DOHH2 (cell line): ENCODE measurements around the gene ZFYVE26.

Source experiments
- H3F3A ChIP-seq: fragments of 200-600 bp; sonication (generic), shearing (Covaris generic); 2 replicates; pipeline ENCODE4 v1.6.0; 2016; ENCODE audit warnings: antibody characterized with exemption, mild to moderate bottlenecking; ENCODE audit not compliant: control insufficient read depth, insufficient read depth
- H3K27ac ChIP-seq: fragments of 200-600 bp; sonication (generic); 2 replicates; pipeline ENCODE4 v1.5.1; 2014; ENCODE audit warnings: low read depth, mild to moderate bottlenecking, low read length, moderate library complexity
- H3K27me3 ChIP-seq: fragments of 200-600 bp; sonication (generic); 2 replicates; pipeline ENCODE4 v1.6.1; 2014; ENCODE audit warnings: mild to moderate bottlenecking, low read length, mixed read lengths; ENCODE audit not compliant: control insufficient read depth
- H3K36me3 ChIP-seq: fragments of 200-600 bp; sonication (generic); 2 replicates; pipeline ENCODE4 v1.6.1; 2014; ENCODE audit warnings: mild to moderate bottlenecking, low read length, moderate library complexity, mixed read lengths; ENCODE audit not compliant: control insufficient read depth
- H3K4me1 ChIP-seq: fragments of 200-600 bp; sonication (generic); 2 replicates; pipeline ENCODE4 v1.6.1; 2014; ENCODE audit warnings: mild to moderate bottlenecking, low read length, mixed read lengths; ENCODE audit not compliant: control insufficient read depth
- H3K4me2 ChIP-seq: fragments of 200-600 bp; sonication (generic); 2 replicates; pipeline ENCODE4 v1.6.0; 2014; ENCODE audit warnings: mild to moderate bottlenecking, low read length, moderate library complexity
- H3K4me3 ChIP-seq: fragments of 200-600 bp; sonication (generic); 2 replicates; pipeline ENCODE4 v1.5.1; 2014; ENCODE audit warnings: mild to moderate bottlenecking, low read length, mixed read lengths
- H3K79me2 ChIP-seq: fragments of 200-600 bp; sonication (generic); 2 replicates; pipeline ENCODE4 v1.6.1; 2014; ENCODE audit warnings: mild to moderate bottlenecking, low read length, mixed read lengths; ENCODE audit not compliant: control insufficient read depth
- H3K9me2 ChIP-seq: fragments of 200-600 bp; sonication (generic); replicated peaks from 2 replicates; pipeline ENCODE4 v1.6.1; 2014; ENCODE audit warnings: mild to moderate bottlenecking, low read length, mixed read lengths; ENCODE audit not compliant: control insufficient read depth
- H3K9me3 ChIP-seq: fragments of 200-600 bp; sonication (generic); 2 replicates; pipeline ENCODE4 v1.6.1; 2014; ENCODE audit warnings: antibody characterized with exemption, low read length, mixed read lengths; ENCODE audit not compliant: control insufficient read depth, insufficient read depth
- H4K20me1 ChIP-seq: fragments of 200-600 bp; sonication (generic); 2 replicates; pipeline ENCODE4 v1.6.0; 2014; ENCODE audit warnings: low read depth, mild to moderate bottlenecking, antibody characterized with exemption, low read length, moderate library complexity; ENCODE audit not compliant: control insufficient read depth, insufficient read depth
- CTCF ChIP-seq: fragments of 200-600 bp; sonication (generic); IDR thresholded peaks from one replicate; pipeline ENCODE4 v1.5.1; 2014; ENCODE audit warnings: antibody characterized with exemption, mild to moderate bottlenecking, low read depth, low read length; ENCODE audit not compliant: poor library complexity, severe bottlenecking
- EZH2phosphoT487 ChIP-seq: fragments of 200-600 bp; sonication (generic); IDR thresholded peaks from 2 replicates; pipeline ENCODE4 v1.6.1; 2017; ENCODE audit warnings: borderline replicate concordance, mild to moderate bottlenecking, antibody characterized with exemption, low read length, moderate library complexity, mixed read lengths

Gene ZFYVE26

GRCh38 chr14:67857778-67858350 lies 41.5 kb upstream of the ZFYVE26 start:
- Histone ChIP-seq H3K9me3 (no peaks in the 10 kb centered on the region), H3K36me3 (no peaks in the 10 kb centered on the region; the same call in 1 of the 2 replicates), H3K9me2 (no peaks in the 10 kb centered on the region), H3K4me2 (no peak overlapping the region), H3K79me2 (no peaks in the 10 kb centered on the region), H3K27me3 (no peaks in the 10 kb centered on the region), H3K27ac (no peak overlapping the region), H3K4me3 (no peak overlapping the region), H4K20me1 (no peaks in the 10 kb centered on the region), H3F3A (0 out of 2 replicates have a peak, but pooled peaks cover 3% of the 10 kb centered on the region), H3K4me1 (no peaks in the 10 kb centered on the region)
- TF ChIP-seq CTCF: no peak
- TF ChIP-seq EZH2phosphoT487: no peak

GRCh38 chr14:67856827-67857226 lies 40.4 kb upstream of the ZFYVE26 start:
- 0 out of 2 replicates have a peak, but pooled peaks cover 3% of the 10 kb centered on the region for H3F3A ChIP-seq
- H3K36me3 ChIP-seq: no peaks in the 10 kb centered on the region; the same call in 1 of the 2 replicates
- no peak overlapping the region for H3K27ac ChIP-seq
- H3K27me3 ChIP-seq: no peaks in the 10 kb centered on the region
- H3K4me1 ChIP-seq: no peaks in the 10 kb centered on the region
- no peak overlapping the region for H3K4me2 ChIP-seq
- H3K9me3 ChIP-seq: no peaks in the 10 kb centered on the region
- H3K79me2 ChIP-seq: no peaks in the 10 kb centered on the region
- no peaks in the 10 kb centered on the region for H3K9me2 ChIP-seq
- H3K4me3 ChIP-seq: no peak overlapping the region
- H4K20me1 ChIP-seq: no peaks in the 10 kb centered on the region
- TF ChIP-seq EZH2phosphoT487 (no peak), CTCF (no peak)

- no peak overlapping the region for H3K4me2 ChIP-seq
These were observed 37.3 kb upstream of the ZFYVE26 start for GRCh38 chr14:67853715-67854114.

More at GRCh38 chr14:67853715-67854114, 37.3 kb upstream of the ZFYVE26 start:
- Histone ChIP-seq H3K9me2 (no peaks in the 10 kb centered on the region), H3K4me1 (no peaks in the 10 kb centered on the region), H3K36me3 (no peaks in the 10 kb centered on the region; the same call in 1 of the 2 replicates), H3F3A (no peaks in the 10 kb centered on the region), H3K27me3 (no peaks in the 10 kb centered on the region), H3K9me3 (no peaks in the 10 kb centered on the region), H3K79me2 (peaks cover 19% of the 10 kb centered on the region), H4K20me1 (no peaks in the 10 kb centered on the region), H3K27ac (no peak overlapping the region), H3K4me3 (no peak overlapping the region)
- TF ChIP-seq CTCF (no peak), EZH2phosphoT487 (no peak)
